GM12878 (cell line): ENCODE measurements around the gene RHOBTB1. TPM values are rescaled to one million over a fixed set of nuclear protein-coding genes. Genes with fewer than 3 reads are reported as not detected.

Experiments
- ATAC-seq: fragments of 200-7000 bp; cut with Tn5 transposase; 3 replicates; pipeline ENCODE4 v1.9.1; 2020; ENCODE audit warnings: mild to moderate bottlenecking, moderate library complexity
- BruUV-seq: library from RNA; stranded (reverse); fragments of 400-500 nt; replicated peaks from 2 replicates; lab custom pipeline; 2021; lab: Mats Ljungman, UMichigan
- CTCF ChIA-PET: fragments of 300-600 bp; sonication (Branson Sonifier 250); formaldehyde crosslinking; extraction: SDS; loops from one replicate; lab custom pipeline; 2021; ENCODE audit warnings: inconsistent platforms; lab: Yijun Ruan, JAX
- POLR2A ChIA-PET: fragments of 350-600 bp; formaldehyde crosslinking; extraction: SDS; loops from one replicate; lab custom pipeline; 2021; ENCODE audit warnings: inconsistent platforms; lab: Charles Lee
- RAD21 ChIA-PET: fragments of 300-600 bp; sonication (Branson Sonifier 250); formaldehyde crosslinking; loops from one replicate; lab custom pipeline; 2023; ENCODE audit warnings: antibody characterized with exemption; ENCODE audit not compliant: unreplicated experiment; lab: Charles Lee
- SMC1A ChIA-PET: fragments of 300-600 bp; sonication (Branson Sonifier 250); formaldehyde crosslinking; loops from one replicate; lab custom pipeline; 2023; ENCODE audit not compliant: unreplicated experiment, uncharacterized antibody; lab: Charles Lee
- DNase-seq: peaks from one replicate; pipeline ENCODE4 v3.0.0-alpha.2; 2011; ENCODE audit warnings: low read depth, low spot score
- FAIRE-seq: peaks from 3 replicates; lab custom pipeline; 2011; peaks lifted over from hg19 to GRCh38; lab: Jason Lieb, UNC
- H2AFZ ChIP-seq: 2 replicates; pipeline ENCODE4 v1.6.0; 2011; ENCODE audit warnings: low read depth, low read length, control low read depth; ENCODE audit not compliant: control insufficient read depth
- H3K27ac ChIP-seq: 2 replicates; pipeline ENCODE4 v1.5.1; 2011; ENCODE audit warnings: control low read depth; ENCODE audit not compliant: control insufficient read depth, insufficient read depth
- H3K27me3 ChIP-seq, 2 experiments: replicated peaks in 1 of 2; 2 replicates each; pipeline versions ENCODE4 v1.6.0 to v1.6.1; 2011; ENCODE audit warnings: low read length in 1 of 2; ENCODE audit not compliant: control insufficient read depth in 2 of 2, insufficient read depth in 2 of 2
- H3K36me3 ChIP-seq, 2 experiments: 2 replicates each; pipeline ENCODE4 v1.5.1; 2011; ENCODE audit warnings: low read length in 1 of 2; ENCODE audit not compliant: control insufficient read depth in 2 of 2, insufficient read depth in 2 of 2
- H3K4me1 ChIP-seq: 2 replicates; pipeline ENCODE4 v1.6.1; 2011; ENCODE audit warnings: mild to moderate bottlenecking, low read length, moderate library complexity, mixed read lengths; ENCODE audit not compliant: control insufficient read depth, insufficient read depth
- H3K4me2 ChIP-seq: 2 replicates; pipeline ENCODE4 v1.6.0; 2011; ENCODE audit warnings: control low read depth; ENCODE audit not compliant: control insufficient read depth, insufficient read depth
- H3K4me3 ChIP-seq: fragments of 200-600 bp; sonication (generic); 2 replicates; pipeline ENCODE4 v1.5.1; 2016
- H3K79me2 ChIP-seq: 2 replicates; pipeline ENCODE4 v1.6.0; 2011; ENCODE audit warnings: low read length; ENCODE audit not compliant: control insufficient read depth, insufficient read depth
- H3K9ac ChIP-seq: 2 replicates; pipeline ENCODE4 v1.8.0; 2011; ENCODE audit warnings: low read length, control low read depth, mixed read lengths; ENCODE audit not compliant: control insufficient read depth, insufficient read depth
- H3K9me3 ChIP-seq: replicated peaks from 3 replicates; pipeline ENCODE4 v1.5.1; 2011; ENCODE audit warnings: mild to moderate bottlenecking, low read length; ENCODE audit not compliant: control insufficient read depth, insufficient read depth
- H4K20me1 ChIP-seq: 2 replicates; pipeline ENCODE4 v1.6.0; 2011; ENCODE audit not compliant: control insufficient read depth, insufficient read depth
- BMI1 ChIP-seq: fragments of 450-650 bp; IDR thresholded peaks from 2 replicates; pipeline ENCODE4 v1.6.1; 2016; ENCODE audit warnings: mild to moderate bottlenecking, moderate library complexity, borderline replicate concordance
- EZH2 ChIP-seq: IDR thresholded peaks from 2 replicates; pipeline ENCODE4 v1.6.1; 2012; ENCODE audit warnings: low read depth, mild to moderate bottlenecking, control low read depth, inconsistent platforms, low read length, borderline replicate concordance; ENCODE audit not compliant: control insufficient read depth
- NBN ChIP-seq: fragments of 450-650 bp; IDR thresholded peaks from 2 replicates; pipeline ENCODE4 v1.6.1; 2016
- NFYA ChIP-seq: IDR thresholded peaks from 2 replicates; pipeline ENCODE4 v1.6.1; 2011; ENCODE audit warnings: low read depth, mild to moderate bottlenecking, low read length, improper control_type of control experiment, borderline replicate concordance
- RCOR1 ChIP-seq: conservative IDR thresholded peaks from 2 replicates; pipeline ENCODE4 v1.6.1; 2012; ENCODE audit warnings: low read depth, low read length, improper control_type of control experiment
- RELA ChIP-seq: fragments of 450-650 bp; IDR thresholded peaks from 2 replicates; pipeline ENCODE4 v1.8.0; 2014; ENCODE audit warnings: borderline replicate concordance; ENCODE audit not compliant: partially characterized antibody
- RUNX3 ChIP-seq: IDR thresholded peaks from 2 replicates; pipeline ENCODE4 v1.6.1; 2012; ENCODE audit warnings: low read length, inconsistent platforms
- ZBTB11 ChIP-seq: fragments of 450-650 bp; formaldehyde crosslinking; IDR thresholded peaks from 2 replicates; pipeline ENCODE4 v1.5.0; 2022; ENCODE audit warnings: mild to moderate bottlenecking, missing genetic modification characterization
- ZNF384 ChIP-seq: IDR thresholded peaks from 2 replicates; pipeline ENCODE4 v1.6.1; 2012; ENCODE audit warnings: low read depth, mild to moderate bottlenecking, low read length, improper control_type of control experiment, borderline replicate concordance
- WGBS: methylation state at CpG from one replicate; pipeline ENCODE4 v1.1.6; 2016; ENCODE audit warnings: low lambda C conversion rate; ENCODE audit not compliant: insufficient replicate concordance, insufficient coverage; ENCODE audit errors: missing lambda C conversion rate; 5-methylcytosine and 5-hydroxymethylcytosine counted together
- in situ Hi-C: fragments of 300-500 bp; cut with MboI; formaldehyde crosslinking; loops from 9 replicates; pipeline ENCODE4 v1.14.3; 2018; ENCODE audit warnings: mixed read lengths
- intact Hi-C: fragments of 100-400 bp; cut with micrococcal nuclease; formaldehyde crosslinking; loops from one replicate; pipeline ENCODE4 v1.14.2; 2022; ENCODE audit not compliant: unreplicated experiment
- polyA plus RNA-seq, 11 experiments: library from polyadenylated mRNA; depleted of rRNA in 4 of 11; unstranded in 6 of 11; stranded (reverse) in 5 of 11; fragments of >200 nt; fragmentation: Nextera tagmentation in 4 of 11; fragmentation: Illumina TruSeq in 1 of 11; extraction: Ambion mirVana in 4 of 11; extraction: Trizol in 1 of 11; gene quantifications; 1 replicate in 1 of 11; 2 replicates in 10 of 11; pipeline versions ENCODE4 v1.2.1 to v1.2.3, GENCODE V29; 2011 to 2016; ENCODE audit warnings: inconsistent platforms in 2 of 11, missing spikeins in 2 of 11, low read depth in 1 of 11
- total RNA-seq, 4 experiments: library from RNA; depleted of rRNA in 3 of 4; stranded (reverse); fragments of >200 nt in 3 of 4; fragmentation: Illumina TruSeq in 1 of 4; extraction: Trizol in 1 of 4; gene quantifications; 2 replicates each; pipeline versions ENCODE4 v1.2.1 to v1.2.3, GENCODE V29; 2013 to 2021

The RHOBTB1 gene
- total and polyA plus RNA-seq, 10 of the 15 experiments (the other 5 are each of a cell fraction or from before 2014, with no cell fraction given) = not detected

DNA sequence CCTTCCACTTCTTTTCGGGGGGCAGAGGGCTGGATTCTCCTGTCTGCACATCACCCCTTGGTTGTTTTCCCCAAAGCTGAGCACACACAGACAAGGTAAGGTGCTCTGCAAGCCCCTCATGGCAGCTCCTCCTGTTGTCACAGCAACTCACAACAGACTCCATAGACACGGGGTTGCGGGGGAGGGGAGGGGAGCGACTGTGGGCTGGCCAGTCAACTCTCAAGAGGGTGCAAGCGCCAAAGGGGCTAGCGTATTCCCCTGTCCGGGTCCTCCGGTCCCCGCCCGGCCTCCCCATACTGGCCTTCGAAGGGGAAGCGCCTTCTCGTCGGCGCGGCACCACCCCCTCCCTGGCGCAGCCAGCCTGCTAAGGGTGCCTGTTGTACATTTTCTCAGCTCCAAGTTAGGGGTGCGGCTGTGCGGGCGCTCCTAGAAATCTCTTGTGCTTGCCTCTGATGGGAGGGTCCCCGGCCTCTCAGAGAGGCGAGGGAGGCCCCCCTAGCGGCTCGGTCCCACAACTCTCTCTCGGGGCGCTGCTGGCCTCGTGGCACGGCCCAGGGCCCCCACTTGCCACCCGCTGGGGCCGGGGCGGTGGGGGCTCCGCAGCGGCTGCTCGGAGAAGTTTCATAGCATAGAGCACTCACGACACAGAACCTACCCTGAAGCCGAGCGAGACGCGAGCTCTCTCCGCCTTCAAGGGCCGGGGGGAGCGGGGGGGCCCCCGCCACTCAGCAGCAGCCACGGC is 498 bp downstream of the RHOBTB1 start:
- Histone ChIP-seq H3K4me3 (peak overlapping the region; percentile 63), H3K27ac (no peak overlapping the region)

GRCh38 chr10:60942788-60943315 is 1.1 kb downstream of the RHOBTB1 start:
- BruUV-seq = no TSS peak
- SMC1A ChIA-PET = interaction anchor here (0.7 kb wide), 1 partner anchor 137 kb away, joined by 3 read pairs; no protein-coding TSS in a partner anchor
- no peak overlapping the region for H3K27ac ChIP-seq
- FAIRE-seq = no peak
- H3K4me1 ChIP-seq = peaks cover 7% of the 10 kb centered on the region; the same call in 1 of the 2 replicates
- peak overlapping the region; percentile 73 for H3K4me2 ChIP-seq
- H3K79me2 ChIP-seq = no peaks in the 10 kb centered on the region
- H3K9me3 ChIP-seq = no peaks in the 10 kb centered on the region
- TF ChIP-seq ZBTB11 (CRISPR knock-in tag) (no peak), EZH2 (0 out of 2 replicates have a peak, but pooled peaks have one; percentile 83), ZNF384 (peak; percentile 54; the same call in 1 of the 2 replicates), RUNX3 (peak; percentile 40)
- peak overlapping the region; percentile 63; the same call in 1 of the 2 replicates for H3K4me3 ChIP-seq
- peaks cover 2 to 23% of the 10 kb centered on the region in 2 experiments for H3K27me3 ChIP-seq
- intact Hi-C loops (no loop called here), in situ Hi-C loops (no loop called here)
- CTCF ChIA-PET = interaction anchor here (0.9 kb wide), 1 partner anchor 18 kb away, joined by 3 read pairs; no protein-coding TSS in a partner anchor
- no peak for DNase-seq
- H2AFZ ChIP-seq = no peak overlapping the region
- no peak overlapping the region for H3K9ac ChIP-seq
- ATAC-seq = peak; percentile 55
- WGBS = 5% methylated on average over 13 of the region's 13 CpGs
- POLR2A ChIA-PET = no interaction called here
- no peaks in the 10 kb centered on the region for H4K20me1 ChIP-seq
- RAD21 ChIA-PET = no interaction called here
- H3K36me3 ChIP-seq = no peaks in the 10 kb centered on the region

More for the DNA sequence above, 498 bp downstream of the RHOBTB1 start:
- BruUV-seq = no TSS peak
- DNase-seq = no peak
- SMC1A ChIA-PET = no interaction called here
- 8% methylated on average over 39 of the region's 44 CpGs for WGBS
- FAIRE-seq = no peak
- H3K4me1 ChIP-seq = peaks cover 7% of the 10 kb centered on the region; the same call in 1 of the 2 replicates
- TF ChIP-seq NFYA (no peak), BMI1 (no peak), NBN (no peak), RELA (no peak), RCOR1 (no peak)
- TF ChIP-seq, all 136 proteins: peak for 0
- Histone ChIP-seq H3K27me3 (peaks cover 2 to 23% of the 10 kb centered on the region in 2 experiments), H4K20me1 (no peaks in the 10 kb centered on the region), H2AFZ (no peak overlapping the region), H3K36me3 (no peaks in the 10 kb centered on the region), H3K9me3 (no peaks in the 10 kb centered on the region), H3K9ac (no peak overlapping the region), H3K4me2 (peak overlapping the region; percentile 73), H3K79me2 (no peaks in the 10 kb centered on the region)
- intact Hi-C loops (no loop called here), in situ Hi-C loops (no loop called here)
- ChIA-PET POLR2A (no interaction called here), CTCF (interaction anchor here (0.9 kb wide), 1 partner anchor 18 kb away, joined by 3 read pairs; no protein-coding TSS in a partner anchor), RAD21 (no interaction called here)
- peak; percentile 65 for ATAC-seq
